ENCODE results near the gene FGF19.
"Not testable (repeated sequence)": the region's sequence is repeated elsewhere in the genome, so short reads cannot be mapped to it uniquely, and the experiment has no call there.

Gene FGF19

DNA sequence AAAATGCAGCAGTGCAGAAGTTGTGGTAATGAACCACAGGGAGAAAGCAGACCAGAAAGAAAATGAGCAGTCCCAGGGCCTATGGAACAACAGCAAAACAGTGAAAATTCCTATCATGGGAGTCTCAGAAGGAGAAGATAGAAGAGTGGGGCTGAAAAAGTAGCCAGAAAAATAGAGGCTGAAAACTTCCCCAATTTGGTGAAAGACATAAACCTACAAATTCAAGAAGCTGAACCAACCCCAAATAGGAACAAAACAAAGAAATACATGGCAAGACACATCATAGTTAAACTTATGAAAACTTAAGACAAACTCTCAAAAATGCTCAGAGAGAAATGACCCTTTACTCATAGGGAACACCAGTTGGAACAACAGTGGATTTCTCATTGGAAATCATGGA, 11.4 kb downstream of the FGF19 start:
- TF ChIP-seq, protein P1, sequence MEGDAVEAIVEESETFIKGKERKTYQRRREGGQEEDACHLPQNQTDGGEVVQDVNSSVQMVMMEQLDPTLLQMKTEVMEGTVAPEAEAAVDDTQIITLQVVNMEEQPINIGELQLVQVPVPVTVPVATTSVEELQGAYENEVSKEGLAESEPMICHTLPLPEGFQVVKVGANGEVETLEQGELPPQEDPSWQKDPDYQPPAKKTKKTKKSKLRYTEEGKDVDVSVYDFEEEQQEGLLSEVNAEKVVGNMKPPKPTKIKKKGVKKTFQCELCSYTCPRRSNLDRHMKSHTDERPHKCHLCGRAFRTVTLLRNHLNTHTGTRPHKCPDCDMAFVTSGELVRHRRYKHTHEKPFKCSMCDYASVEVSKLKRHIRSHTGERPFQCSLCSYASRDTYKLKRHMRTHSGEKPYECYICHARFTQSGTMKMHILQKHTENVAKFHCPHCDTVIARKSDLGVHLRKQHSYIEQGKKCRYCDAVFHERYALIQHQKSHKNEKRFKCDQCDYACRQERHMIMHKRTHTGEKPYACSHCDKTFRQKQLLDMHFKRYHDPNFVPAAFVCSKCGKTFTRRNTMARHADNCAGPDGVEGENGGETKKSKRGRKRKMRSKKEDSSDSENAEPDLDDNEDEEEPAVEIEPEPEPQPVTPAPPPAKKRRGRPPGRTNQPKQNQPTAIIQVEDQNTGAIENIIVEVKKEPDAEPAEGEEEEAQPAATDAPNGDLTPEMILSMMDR (IDR thresholded peaks at IDR 0.05; ENCODE audit: control extremely low read depth, extremely low read depth, low read depth, missing control alignments) = no peak
- ChIA-PET CTCF (no interaction called here), POLR2A (no interaction called here)
- DNase-seq (ENCODE audit: extremely low spot score) = no peak

DNA sequence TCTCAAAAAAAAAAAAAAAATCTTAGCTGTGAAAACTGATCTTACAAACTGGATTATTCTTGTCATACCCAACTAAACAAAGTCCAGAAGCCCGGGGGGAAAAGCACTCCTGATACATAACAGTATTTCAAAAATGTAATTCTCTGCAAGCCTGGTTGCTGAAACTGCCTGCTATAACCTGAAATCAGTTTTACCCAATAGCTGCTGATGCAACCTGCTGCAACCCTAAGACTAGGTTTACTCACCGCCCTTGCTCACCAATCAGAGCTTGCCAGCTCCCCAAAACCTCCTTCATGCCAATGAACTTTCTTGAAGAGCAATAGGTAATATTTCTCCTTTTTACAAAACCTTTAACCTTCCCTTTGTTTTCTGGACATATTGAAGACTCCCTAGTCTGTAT, 12.4 kb downstream of the FGF19 start:
- ChIA-PET POLR2A (no interaction called here), CTCF (interaction anchor here (1.1 kb wide), 1 partner anchor 200 kb away, joined by 3 read pairs; no protein-coding TSS in a partner anchor)
- TF ChIP-seq, protein P1 (IDR thresholded peaks at IDR 0.05; ENCODE audit: control extremely low read depth, extremely low read depth, low read depth, missing control alignments) = no peak
- no peak for DNase-seq (ENCODE audit: extremely low spot score)

DNA sequence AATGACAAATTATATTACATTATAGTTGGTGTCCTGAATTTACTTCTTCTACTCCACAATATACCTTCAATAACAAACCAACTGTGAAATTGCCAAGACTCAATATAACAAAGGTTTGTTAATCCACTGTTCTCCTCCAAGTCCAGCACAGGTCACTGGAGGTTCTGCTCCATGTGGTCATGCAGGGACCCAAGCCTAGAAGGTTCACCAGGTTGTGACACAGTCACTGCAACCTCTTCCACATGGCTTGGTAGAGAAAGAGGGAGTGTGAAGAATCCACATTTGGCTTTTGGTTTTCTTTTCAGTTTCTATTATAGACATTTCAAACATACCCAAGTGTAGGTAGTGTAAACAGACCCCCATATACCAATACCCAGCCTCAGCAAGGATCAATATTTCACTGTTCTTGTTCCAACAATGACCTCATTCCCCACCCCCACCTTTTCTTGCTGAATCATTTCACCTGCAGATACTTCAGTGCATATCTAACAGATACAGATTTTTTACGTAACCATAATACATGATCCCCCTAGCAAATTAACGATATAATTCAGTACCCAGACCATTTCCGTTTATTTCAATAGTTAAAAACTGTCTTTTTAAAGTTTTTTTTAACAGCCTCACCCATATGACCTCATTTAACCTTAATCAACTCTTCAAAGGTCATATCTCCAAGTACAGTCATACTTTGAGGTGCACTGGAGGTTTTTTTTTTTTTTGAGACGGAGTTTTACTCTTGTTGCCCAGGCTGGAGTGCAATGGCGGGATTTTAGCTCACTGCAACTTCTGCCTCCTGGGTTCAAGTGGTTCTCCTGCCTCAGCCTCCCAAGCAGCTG, 14.1 kb downstream of the FGF19 start:
- ChIA-PET CTCF (no interaction called here), POLR2A (no interaction called here)
- no peak for DNase-seq (ENCODE audit: extremely low spot score)
- TF ChIP-seq, protein P1 (IDR thresholded peaks at IDR 0.05; ENCODE audit: control extremely low read depth, extremely low read depth, low read depth, missing control alignments) = no peak

DNA sequence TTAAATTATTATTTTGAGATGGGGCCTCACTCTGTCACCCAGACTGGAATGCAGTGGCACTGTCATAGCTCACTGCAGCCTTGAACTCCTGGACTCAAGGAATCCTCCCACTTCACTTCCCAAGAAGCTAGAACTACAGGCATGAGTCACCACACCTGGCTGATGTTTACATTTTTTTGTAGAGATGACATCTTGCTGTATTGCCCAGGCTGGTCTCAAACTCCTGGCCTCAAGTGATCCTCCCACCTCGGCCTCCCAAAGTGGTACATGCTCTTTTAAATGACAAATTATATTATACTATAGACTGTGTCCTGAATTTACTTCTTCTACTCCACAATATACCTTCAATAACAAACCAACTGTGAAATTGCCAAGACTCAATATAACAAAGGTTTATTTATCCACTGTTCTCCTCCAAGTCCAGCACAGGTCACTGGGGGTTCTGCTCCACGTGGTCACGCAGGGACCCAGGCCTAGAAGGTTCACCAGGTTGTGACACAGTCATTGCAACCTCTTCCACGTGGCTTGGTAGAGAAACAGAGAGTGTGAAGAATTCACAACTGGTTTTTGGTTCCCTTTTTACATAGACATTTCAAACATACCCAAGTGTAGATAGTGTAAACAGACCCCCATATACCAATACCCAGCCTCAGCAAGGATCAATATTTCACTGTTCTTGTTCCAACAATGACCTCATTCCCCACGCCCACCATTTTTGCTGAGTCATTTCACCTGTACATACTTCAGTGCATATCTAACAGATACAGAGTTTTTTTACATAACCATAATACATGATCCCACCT, 15.7 kb downstream of the FGF19 start:
- CTCF ChIA-PET = interaction anchor here (1.2 kb wide), 1 partner anchor 18 kb away, joined by 3 read pairs; no protein-coding TSS in a partner anchor
- POLR2A ChIA-PET; DNase-seq (ENCODE audit: extremely low spot score): not testable (repeated sequence)

DNA sequence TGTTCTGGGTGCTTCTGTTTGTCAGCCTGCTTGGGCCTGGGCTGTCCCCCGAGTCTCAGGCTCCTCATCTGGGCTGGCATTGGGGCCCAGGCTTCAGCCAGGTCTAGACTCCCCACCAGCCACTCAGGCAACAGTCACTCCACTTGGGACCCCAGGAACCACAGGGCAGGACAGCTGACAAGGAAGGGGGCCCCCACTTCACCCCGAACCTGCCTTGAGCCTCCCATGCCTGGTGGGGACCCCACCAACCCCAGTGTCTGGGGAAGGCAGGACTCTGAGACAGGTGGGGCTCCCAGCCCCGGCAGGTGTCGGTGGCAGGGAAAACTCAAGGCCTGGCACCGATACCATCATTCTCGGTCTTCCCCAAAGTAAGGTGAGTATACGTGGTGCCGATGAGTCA, 17.0 kb downstream of the FGF19 start:
- no peak for DNase-seq (ENCODE audit: extremely low spot score)
- POLR2A ChIA-PET = no interaction called here
- CTCF ChIA-PET = interaction anchor here (1.3 kb wide), 1 partner anchor 224 kb away, joined by 3 read pairs; no protein-coding TSS in a partner anchor
- TF ChIP-seq, protein P1 (IDR thresholded peaks at IDR 0.05; ENCODE audit: control extremely low read depth, extremely low read depth, low read depth, missing control alignments) = no peak

DNA sequence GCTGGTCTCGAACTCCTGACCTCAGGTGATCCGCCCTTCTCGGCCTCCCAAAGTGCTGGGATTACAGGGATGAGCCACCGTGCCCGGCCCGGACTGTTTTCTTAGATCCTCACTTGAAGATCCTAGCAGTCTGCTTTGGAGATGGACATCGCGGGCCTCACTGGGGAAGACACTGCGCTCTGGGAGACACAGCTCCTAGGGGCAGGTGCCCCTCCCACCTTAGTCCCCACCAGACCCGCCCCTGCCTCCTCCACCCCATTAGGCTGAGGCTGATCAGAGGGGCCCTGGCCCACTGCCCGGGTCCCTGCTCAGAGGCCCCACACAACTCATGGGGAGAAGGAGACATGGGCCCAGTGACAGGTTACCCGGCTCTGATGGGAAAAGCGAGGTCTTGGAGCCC, 17.4 kb downstream of the FGF19 start:
- no peak for DNase-seq (ENCODE audit: extremely low spot score)
- ChIA-PET CTCF (interaction anchor here (0.6 to 2.8 kb wide), 3 partner anchors 202 to 361 kb away, joined by 3 to 10 read pairs (median 3); no protein-coding TSS in a partner anchor), POLR2A (no interaction called here)
- TF ChIP-seq, protein P1 (IDR thresholded peaks at IDR 0.05; ENCODE audit: control extremely low read depth, extremely low read depth, low read depth, missing control alignments) = no peak
